ENCODE measurements around the gene MATN1. TPM values are rescaled to one million over a fixed set of nuclear protein-coding genes. Genes with fewer than 3 reads are reported as not detected.
A peak's percentile ranks its signal among the peaks of the same experiment; 100 is the strongest.
"Not testable (repeated sequence)": the region's sequence is repeated elsewhere in the genome, so short reads cannot be mapped to it uniquely, and the experiment has no call there.

Gene MATN1
- total RNA-seq, 1 experiment from 2014 or later: not detected

GRCh38 chr1:30699762-30700161 lies 23.6 kb downstream of the MATN1 start:
- no peak for DNase-seq (ENCODE audit: low spot score)

GRCh38 chr1:30698401-30698981 lies 24.9 kb downstream of the MATN1 start:
- DNase-seq (ENCODE audit: low spot score): no peak

GRCh38 chr1:30697571-30698376 lies 25.6 kb downstream of the MATN1 start:
- no peak for DNase-seq (ENCODE audit: low spot score)

DNA sequence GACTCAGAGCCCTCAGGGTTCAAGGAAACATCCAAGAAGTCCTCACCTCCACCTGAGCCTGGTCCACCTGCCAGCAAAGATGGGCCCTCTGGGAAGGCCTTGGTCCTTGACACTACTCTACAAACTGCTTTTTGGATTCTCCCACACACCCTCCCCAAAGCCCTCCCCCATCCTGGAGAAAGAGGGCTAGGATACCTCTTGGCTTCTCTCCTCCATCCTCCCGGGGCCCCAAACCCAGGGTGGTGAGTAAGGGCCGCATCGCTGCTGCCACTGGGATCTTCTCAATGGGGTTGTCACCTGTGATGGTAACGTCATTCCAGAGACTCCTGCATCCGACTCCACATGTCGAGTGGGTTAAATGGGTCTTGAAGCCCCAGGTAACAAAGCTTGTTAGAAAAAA lies 26.6 kb downstream of the MATN1 start:
- DNase-seq (ENCODE audit: low spot score): no peak

- DNase-seq (ENCODE audit: low spot score): no peak
Observed at GRCh38 chr1:30695439-30695841, 27.9 kb downstream of the MATN1 start.

DNA sequence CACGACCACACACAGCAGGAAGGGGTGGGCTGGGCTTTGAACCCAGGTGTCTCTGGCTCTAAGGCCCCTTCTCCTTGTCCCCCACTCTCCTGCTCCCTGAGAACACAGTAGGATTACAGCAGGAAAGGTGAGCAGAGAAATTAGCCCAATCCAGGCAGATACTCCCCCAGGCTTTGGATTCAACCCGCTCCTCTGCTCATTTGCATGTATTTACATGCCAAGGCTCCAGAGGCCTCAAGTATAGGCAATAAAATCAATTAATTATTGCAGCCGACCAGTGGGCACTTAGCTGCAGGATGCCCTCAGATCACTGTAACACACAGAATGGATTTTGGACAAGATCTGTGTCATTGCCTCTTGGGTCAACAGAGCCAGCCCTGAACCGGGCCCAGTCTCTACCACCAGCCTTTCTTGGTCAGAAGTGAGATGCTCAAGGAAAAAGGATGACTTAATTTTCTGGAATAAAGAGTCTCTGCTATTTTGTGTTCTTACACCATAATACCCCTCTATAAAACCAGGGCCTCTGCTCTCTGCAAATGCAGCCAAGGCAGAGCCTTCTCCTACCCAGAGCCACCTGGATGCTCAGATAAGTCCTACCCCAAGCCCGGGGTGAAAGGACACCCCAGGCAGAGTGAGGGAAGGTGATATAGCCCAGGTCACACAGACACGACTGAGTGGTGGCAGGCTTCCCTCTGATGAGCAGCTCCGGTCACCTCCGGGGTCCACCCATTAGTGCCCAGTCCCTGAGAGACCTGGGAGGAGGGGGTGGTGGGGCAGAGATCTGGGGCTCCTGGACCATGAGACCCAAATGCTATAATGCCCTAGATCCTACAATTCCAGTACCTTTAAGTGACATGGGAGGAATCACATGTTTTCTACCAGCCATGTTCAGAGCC lies 28.9 kb downstream of the MATN1 start:
- no peak for DNase-seq (ENCODE audit: low spot score)

GRCh38 chr1:30693822-30694221 lies 29.6 kb downstream of the MATN1 start:
- DNase-seq (ENCODE audit: low spot score): no peak

DNA sequence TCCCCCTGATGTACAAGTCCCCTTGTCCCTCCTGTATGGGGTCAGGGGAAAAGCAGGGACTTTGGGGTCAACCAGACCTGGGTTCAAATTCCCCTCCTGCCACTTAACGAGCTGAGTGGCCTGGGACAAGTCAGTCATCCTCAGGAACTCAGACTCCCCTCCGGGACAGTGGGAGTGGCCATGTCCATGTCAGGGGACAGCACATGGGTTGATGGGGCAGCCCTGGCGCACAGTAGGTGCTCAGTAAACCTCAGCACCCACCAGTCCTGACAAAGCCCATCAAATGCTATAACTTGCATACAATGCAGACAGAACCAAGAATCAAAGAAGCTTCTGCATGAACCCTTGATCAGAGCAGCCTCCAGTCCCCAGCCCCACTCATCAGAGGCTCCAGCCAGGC lies 30.0 kb downstream of the MATN1 start:
- no peak for DNase-seq (ENCODE audit: low spot score)

GRCh38 chr1:30692948-30693301 lies 30.5 kb downstream of the MATN1 start:
- DNase-seq (ENCODE audit: low spot score): no peak

DNA sequence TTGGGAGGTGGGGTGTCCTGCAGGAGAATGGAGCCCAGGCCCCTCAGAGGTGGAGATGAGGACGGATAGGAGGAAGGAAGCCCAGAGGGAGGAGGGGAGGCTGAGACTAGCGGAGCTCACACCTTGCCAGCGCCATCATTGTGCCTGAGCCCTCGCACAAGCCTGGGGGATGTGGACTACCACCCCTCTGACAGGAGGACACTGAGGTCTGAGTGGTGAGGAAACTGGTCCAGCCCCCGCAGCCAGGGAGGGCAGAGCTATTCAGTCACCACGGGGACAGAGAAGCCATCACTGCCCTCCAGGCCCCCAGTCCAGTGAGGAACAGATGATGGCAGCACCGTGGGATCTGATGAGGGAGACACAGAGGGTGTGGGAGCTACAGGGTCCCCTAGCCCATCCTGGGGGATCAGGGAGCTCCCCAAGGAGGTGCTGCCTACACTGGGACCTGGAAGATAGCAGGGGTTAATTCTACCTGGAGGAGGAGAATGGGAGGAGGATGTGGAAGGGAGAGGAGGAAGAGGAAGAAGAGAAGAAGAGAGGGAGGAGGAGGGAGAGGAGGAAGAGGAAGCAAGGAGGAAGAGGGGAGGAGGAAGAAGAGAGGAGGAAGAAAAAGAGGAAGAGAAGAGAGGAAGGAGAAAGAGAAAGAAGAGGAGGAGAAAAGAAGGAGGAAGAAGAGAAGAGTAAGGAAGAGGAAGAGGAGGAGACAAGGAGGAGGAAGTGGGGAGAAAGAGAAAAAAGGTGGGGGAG lies 31.0 kb downstream of the MATN1 start:
- DNase-seq (ENCODE audit: low spot score): no peak

- DNase-seq (ENCODE audit: low spot score): no peak
Observed at GRCh38 chr1:30691480-30691879, 31.9 kb downstream of the MATN1 start.

DNA sequence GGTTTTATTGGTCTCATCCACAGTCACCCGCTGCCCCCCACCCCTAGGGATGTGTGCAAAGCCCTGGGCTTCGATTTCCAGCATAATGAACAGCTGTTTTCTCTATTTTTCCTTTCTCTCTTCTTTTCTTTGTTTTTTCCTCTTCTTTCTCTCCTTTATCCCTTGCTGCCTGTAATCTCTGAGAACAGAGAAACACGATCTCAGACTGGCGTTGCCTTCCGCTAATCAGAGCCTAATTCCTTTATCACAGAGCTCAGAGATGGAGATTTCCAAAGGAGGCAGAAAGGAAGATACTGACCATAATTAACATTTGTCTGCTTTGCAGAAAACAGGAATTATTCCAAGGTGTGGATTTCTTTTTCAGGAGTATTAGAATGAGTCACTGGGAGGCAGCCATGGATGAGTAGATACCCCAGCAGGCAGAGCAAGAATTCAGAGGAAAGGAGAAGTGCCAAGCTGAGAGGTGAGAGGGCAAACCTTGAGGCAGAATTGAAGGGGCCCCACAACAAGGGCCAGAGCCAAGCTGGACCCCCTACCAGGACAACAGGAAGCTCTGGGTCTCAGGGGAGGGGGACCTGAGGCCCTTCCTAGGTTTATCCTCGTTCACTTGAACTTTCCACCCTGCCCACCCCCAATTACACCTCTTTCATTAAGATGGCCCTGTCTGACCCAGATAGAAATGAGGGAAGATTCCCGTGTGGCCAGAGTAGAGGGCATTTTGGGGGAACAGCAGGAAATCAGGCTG lies 33.3 kb downstream of the MATN1 start:
- no peak for DNase-seq (ENCODE audit: low spot score)

DNA sequence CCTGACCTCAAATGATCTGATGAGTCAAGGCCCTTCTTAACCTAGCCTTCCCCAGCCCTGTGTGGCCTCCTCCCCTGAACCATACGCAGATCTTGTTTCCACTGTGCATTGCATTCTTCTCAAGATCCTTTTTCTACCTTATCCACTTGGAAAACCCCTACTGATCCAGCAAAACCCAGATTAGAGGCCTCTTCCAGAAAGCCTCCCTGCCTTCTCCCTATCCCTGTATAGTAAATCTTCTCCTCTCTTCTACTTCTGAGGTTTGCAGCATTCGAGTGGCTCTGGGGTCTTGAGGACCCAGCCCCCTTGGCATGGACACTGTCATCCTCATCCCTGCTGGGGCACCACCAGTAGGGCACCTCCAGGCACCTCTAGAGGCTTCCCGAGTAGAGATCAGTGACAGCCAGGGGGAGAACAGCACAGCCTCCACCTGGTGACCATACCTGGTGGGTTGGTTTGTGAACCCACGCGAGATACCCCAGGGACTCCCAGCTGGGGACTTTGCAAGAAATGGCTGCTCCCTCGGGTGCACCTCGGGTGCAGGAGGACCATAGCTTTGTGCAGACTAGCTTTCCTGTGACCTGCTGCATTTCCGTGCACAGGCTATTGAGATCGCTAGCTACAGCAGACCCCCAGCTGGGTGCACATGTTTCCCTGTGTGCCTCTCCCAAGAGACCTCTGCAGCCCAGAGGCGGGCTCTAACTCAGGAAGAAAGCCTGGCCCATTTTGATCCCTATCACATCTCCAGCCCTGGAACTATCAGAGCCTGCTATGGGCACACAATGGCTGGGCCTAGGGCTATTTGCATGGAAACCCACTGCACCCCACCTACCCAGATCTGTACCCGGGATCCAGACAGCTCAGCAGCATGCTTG lies 34.2 kb downstream of the MATN1 start:
- no peak for DNase-seq (ENCODE audit: low spot score)

DNA sequence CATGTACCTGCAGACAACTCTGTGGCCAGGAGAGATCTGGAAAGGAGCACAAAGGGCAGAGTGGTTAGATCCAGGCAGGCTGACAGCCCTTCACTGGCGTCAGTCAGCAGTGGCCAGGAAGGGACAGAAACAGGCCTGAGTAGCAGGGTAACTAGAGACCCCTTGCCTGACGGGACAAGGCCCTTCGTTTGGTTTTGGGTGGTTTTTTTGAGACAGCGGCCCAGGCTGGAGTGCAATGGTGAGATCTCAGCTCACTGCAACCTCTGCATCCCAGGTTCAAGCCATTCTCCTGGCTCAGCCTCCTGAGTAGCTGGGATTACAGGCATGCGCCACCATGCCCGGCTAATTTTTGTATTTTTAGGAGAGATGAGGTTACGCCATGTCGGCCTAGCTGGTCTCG lies 34.9 kb downstream of the MATN1 start:
- DNase-seq (ENCODE audit: low spot score): not testable (repeated sequence)

DNA sequence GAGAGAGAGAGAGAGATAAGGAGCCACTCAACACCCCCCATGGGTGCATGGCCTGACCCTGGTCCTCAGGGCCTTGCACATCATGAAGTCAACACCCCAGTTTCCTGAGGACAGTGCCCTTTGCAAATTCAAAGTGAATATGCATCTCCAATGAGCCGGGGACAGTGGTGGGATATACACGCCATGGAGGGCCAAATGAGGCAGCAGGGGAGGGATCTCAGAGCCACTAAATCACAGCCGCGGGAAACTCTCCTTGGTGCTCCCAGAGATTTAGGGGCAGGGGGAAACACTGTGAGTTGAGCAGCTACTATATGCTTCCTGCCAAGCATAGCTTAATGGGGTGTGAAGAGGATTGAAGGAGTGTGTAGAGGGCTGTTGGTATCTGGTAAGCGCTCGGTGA lies 35.5 kb downstream of the MATN1 start:
- DNase-seq (ENCODE audit: low spot score): no peak

- no peak for DNase-seq (ENCODE audit: low spot score)
Observed at GRCh38 chr1:30686236-30686935, 37.0 kb downstream of the MATN1 start.

DNA sequence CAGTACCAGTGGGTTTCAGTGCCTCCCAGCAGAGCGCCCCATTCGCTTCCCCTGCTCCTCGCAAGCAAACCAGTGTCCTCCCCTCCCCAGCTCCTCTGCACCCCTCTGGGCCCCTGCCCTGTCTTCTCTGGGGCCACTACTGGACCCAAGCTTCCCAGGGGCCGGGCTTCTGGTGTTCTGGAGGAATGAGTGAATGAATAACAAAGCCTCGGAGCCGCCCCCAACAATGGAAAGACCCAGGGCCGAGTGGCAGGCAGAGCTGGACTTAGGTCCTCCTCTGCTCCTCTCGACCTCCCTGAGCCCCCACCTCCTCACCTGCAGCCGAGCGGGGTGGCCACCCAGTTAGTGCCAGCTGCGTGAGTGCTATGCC lies 37.6 kb downstream of the MATN1 start:
- no peak for DNase-seq (ENCODE audit: low spot score)

- DNase-seq (ENCODE audit: low spot score): peak; percentile 89
Observed at GRCh38 chr1:30684881-30685795, 38.2 kb downstream of the MATN1 start.
